Neural progenitor cell (in vitro differentiated cells): ENCODE data around the gene CNNM3.

Experiments
- CTCF ChIP-seq: fragments of 200-600 bp; sonication (generic); IDR thresholded peaks from 2 replicates; pipeline ENCODE4 v1.5.1; 2017; ENCODE audit warnings: antibody characterized with exemption, mild to moderate bottlenecking
- EZH2 ChIP-seq: fragments of 200-600 bp; sonication (generic); IDR thresholded peaks from 2 replicates; pipeline ENCODE4 v1.6.1; 2017; ENCODE audit warnings: antibody characterized with exemption, mild to moderate bottlenecking, moderate library complexity

GRCh38 chr2:96882906-96883305 lies 66.8 kb downstream of the CNNM3 start:
- TF ChIP-seq CTCF (no peak), EZH2 (no peak)
